Smooth muscle cell (in vitro differentiated cells): Measurements from ENCODE around the gene MED22. TPM values are rescaled to one million over a fixed set of nuclear protein-coding genes. Genes with fewer than 3 reads are reported as not detected.

Experiments
- DNase-seq: peaks from one replicate; lab custom pipeline; 2025; ENCODE audit not compliant: unreplicated experiment; lab: John Stamatoyannopoulos, UW
- H2AFZ ChIP-seq: fragments of 200-600 bp; sonication (generic); 2 replicates; pipeline ENCODE4 v1.6.0; 2016; ENCODE audit warnings: antibody characterized with exemption, low read depth, mild to moderate bottlenecking
- H3F3A ChIP-seq: fragments of 200-600 bp; sonication (generic); 2 replicates; pipeline ENCODE4 v1.6.0; 2017; ENCODE audit warnings: antibody characterized with exemption, low read depth
- H3K27ac ChIP-seq: fragments of 200-600 bp; sonication (generic); 2 replicates; pipeline ENCODE4 v1.5.1; 2016; ENCODE audit warnings: low read depth, mild to moderate bottlenecking
- H3K27me3 ChIP-seq: fragments of 200-600 bp; sonication (generic); 2 replicates; pipeline ENCODE4 v1.6.1; 2016; ENCODE audit warnings: low read depth, mild to moderate bottlenecking
- H3K36me3 ChIP-seq: fragments of 200-600 bp; sonication (generic); 2 replicates; pipeline ENCODE4 v1.5.1; 2016; ENCODE audit warnings: low read depth
- H3K4me1 ChIP-seq: fragments of 200-600 bp; sonication (generic); 2 replicates; pipeline ENCODE4 v1.5.1; 2016; ENCODE audit warnings: low read depth
- H3K4me2 ChIP-seq: fragments of 200-600 bp; sonication (generic); 2 replicates; pipeline ENCODE4 v1.6.0; 2016; ENCODE audit warnings: mild to moderate bottlenecking
- H3K4me3 ChIP-seq: fragments of 200-600 bp; sonication (generic); 2 replicates; pipeline ENCODE4 v1.5.1; 2016; ENCODE audit warnings: mild to moderate bottlenecking
- H3K79me2 ChIP-seq: fragments of 200-600 bp; sonication (generic); 2 replicates; pipeline ENCODE4 v1.6.0; 2016; ENCODE audit warnings: low read depth, mild to moderate bottlenecking
- H3K9ac ChIP-seq: fragments of 200-600 bp; sonication (generic); 2 replicates; pipeline ENCODE4 v1.6.0; 2016; ENCODE audit warnings: low read depth
- H3K9me3 ChIP-seq: fragments of 200-600 bp; sonication (generic); replicated peaks from 2 replicates; pipeline ENCODE4 v1.5.1; 2016; ENCODE audit warnings: low read depth
- H4K20me1 ChIP-seq: fragments of 200-600 bp; sonication (generic); 2 replicates; pipeline ENCODE4 v1.6.0; 2016; ENCODE audit warnings: low read depth
- CTCF ChIP-seq: fragments of 200-600 bp; sonication (generic); IDR thresholded peaks from 2 replicates; pipeline ENCODE4 v1.5.1; 2017; ENCODE audit warnings: borderline replicate concordance, mild to moderate bottlenecking, antibody characterized with exemption; ENCODE audit not compliant: insufficient read depth, poor library complexity, severe bottlenecking
- WGBS: methylation state at CpG from one replicate; pipeline ENCODE4 v1.1.7; 2016; ENCODE audit warnings: low lambda C conversion rate; 5-methylcytosine and 5-hydroxymethylcytosine counted together
- polyA plus RNA-seq: library from polyadenylated mRNA; unstranded; fragments of >200 nt; fragmentation: Nextera tagmentation; extraction: Ambion mirVana; gene quantifications from 2 replicates; pipeline ENCODE4 v1.2.1, GENCODE V29; 2016
- total RNA-seq: library from RNA; depleted of rRNA; stranded (reverse); fragments of >200 nt; gene quantifications from 2 replicates; pipeline ENCODE4 v1.2.3, GENCODE V29; 2014

MED22 gene
- total and polyA plus RNA-seq, 2 experiments from 2014 or later = 9.0 to 17.9 TPM

DNA sequence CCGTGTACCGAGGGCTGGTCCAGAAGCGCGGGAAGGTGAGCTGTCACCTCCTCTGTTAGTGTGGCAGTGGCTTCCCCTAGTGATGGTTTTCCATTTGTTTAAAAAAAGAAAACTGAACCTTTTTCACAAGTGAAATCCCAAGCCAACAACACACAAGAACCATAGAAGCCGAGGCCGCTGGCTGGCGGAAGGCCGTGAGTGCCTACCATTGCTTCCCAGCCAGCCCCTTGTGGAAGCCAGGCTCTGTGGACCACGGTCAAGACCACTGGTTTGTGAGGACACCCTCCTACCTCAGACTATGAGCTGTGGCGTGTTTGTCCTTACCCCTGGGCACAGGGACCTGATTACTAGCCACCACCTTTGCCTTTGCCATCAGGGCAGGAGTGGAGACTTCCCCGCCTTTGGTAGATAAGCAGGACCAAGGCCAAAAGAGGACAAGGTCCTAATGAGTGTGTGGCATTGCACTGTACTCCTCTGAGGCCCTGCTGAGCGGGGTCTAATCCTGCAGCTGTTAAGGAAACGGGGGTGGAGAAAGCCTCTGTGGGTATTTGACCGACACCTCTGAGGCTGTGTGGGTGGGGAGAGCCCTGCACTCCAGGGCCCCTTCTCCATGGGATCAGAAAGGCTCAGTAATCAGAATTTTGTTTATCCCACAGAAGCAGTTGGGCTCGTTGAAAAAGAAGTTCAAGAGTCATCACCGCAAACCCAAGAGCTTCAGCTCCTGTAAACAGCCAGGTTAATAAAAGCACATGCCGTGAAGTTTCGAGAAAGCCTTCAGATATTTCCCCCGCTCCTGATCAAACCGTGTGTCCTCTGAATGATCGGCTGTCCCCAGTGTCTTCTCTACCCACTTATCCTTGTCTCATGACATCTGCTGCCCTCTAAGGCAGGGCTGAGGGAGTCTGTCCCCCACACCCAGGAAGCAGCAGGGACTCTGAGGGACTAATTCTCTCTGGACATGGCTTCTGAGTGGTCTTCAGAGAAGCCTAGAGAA lies 12.8 kb upstream of the MED22 start:
- H4K20me1 ChIP-seq = peaks cover 88% of the 10 kb centered on the region

DNA sequence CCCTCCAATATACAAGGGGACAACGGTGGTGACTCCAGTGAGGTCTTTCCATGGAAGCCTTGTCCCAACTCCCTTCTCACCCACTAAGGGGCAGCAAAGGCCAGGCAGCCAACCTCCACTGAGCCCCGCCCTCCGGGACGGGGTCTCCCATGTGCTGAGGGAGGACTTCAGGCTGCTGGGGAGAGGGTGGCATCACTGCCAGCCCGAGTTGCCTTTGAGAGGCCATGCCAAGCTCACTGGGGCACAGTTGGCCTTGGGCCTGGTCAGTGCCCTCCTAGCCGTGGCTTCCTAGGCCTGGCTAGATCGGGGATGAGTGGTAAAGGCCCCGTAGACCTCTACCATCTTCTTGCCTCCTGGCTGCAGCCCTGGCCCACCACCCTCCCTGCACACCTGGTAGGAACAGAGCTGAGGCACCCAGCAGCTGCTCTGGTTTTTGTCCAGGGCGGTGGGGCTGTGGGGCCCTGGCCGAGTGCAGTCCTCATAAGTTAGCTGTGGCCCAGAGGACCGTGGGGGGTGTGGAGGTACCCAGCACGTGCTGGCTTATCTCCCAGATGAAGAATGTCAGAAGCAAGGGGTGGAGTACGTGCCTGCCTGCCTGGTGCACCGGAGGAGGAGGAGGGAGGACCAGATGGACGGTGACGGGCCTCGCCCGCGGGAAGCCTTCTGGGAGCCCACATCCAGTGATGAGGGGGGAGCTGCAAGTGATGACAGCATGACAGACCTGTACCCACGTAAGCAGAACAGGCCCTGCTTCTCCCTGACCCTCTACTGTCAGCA lies 11.7 kb upstream of the MED22 start:
- no peak overlapping the region for H3K4me2 ChIP-seq
- peak overlapping the region; percentile 55 for H3K27ac ChIP-seq
- peaks cover 12% of the 10 kb centered on the region for H3K4me1 ChIP-seq
- TF ChIP-seq CTCF = peak; percentile 15
- DNase-seq = no peak
- peaks cover 26% of the 10 kb centered on the region for H3K79me2 ChIP-seq
- H3K36me3 ChIP-seq = peaks cover 4% of the 10 kb centered on the region
- H4K20me1 ChIP-seq = peaks cover 79% of the 10 kb centered on the region
- 81% methylated on average over 20 of the region's 20 CpGs for WGBS
- no peaks in the 10 kb centered on the region for H3K27me3 ChIP-seq
- H3K4me3 ChIP-seq = no peak overlapping the region
- no peak overlapping the region for H2AFZ ChIP-seq
- H3F3A ChIP-seq = peaks cover 31% of the 10 kb centered on the region
- H3K9me3 ChIP-seq = no peaks in the 10 kb centered on the region
- H3K9ac ChIP-seq = no peak overlapping the region

More for the DNA sequence above, 12.8 kb upstream of the MED22 start:
- no peak overlapping the region for H2AFZ ChIP-seq
- DNase-seq = no peak
- H3K4me1 ChIP-seq = peaks cover 5% of the 10 kb centered on the region
- peaks cover 40% of the 10 kb centered on the region for H3F3A ChIP-seq
- no peak for TF ChIP-seq CTCF
- H3K79me2 ChIP-seq = peaks cover 22% of the 10 kb centered on the region
- peak overlapping the region; percentile 55 for H3K27ac ChIP-seq
- WGBS = 66% methylated on average over 21 of the region's 21 CpGs
- H3K4me2 ChIP-seq = no peak overlapping the region
- H3K36me3 ChIP-seq = peaks cover 11% of the 10 kb centered on the region
- H3K27me3 ChIP-seq = no peaks in the 10 kb centered on the region
- H3K9ac ChIP-seq = no peak overlapping the region
- H3K4me3 ChIP-seq = no peak overlapping the region
- H3K9me3 ChIP-seq = no peaks in the 10 kb centered on the region

DNA sequence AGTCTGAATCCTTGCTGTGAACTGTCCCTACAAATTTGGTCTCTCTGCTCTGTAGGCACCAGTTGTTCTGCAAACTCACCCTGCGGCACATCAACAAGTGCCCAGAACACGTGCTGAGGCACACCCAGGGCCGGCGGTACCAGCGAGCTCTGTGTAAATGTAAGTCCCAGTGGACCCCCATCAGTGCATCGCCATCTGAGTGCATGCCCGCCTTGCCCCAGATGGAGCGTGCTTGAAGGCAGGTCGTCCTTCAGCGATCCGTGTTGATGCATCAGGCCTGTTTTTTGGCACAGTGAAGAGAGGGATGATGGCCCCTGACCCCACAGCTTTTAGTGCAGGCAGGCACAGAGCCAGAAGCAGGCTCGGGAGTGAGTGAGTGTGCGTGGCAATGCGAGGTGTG lies 9.7 kb upstream of the MED22 start:
- Histone ChIP-seq H4K20me1 (peaks cover 65% of the 10 kb centered on the region), H3K36me3 (peaks cover 4% of the 10 kb centered on the region), H3K9me3 (no peaks in the 10 kb centered on the region), H3K4me2 (peak overlapping the region; percentile 96), H3K4me1 (peaks cover 12% of the 10 kb centered on the region), H2AFZ (no peak overlapping the region), H3K27me3 (no peaks in the 10 kb centered on the region), H3F3A (peaks cover 41% of the 10 kb centered on the region), H3K4me3 (no peak overlapping the region), H3K9ac (no peak overlapping the region), H3K27ac (no peak overlapping the region), H3K79me2 (peaks cover 23% of the 10 kb centered on the region)
- 95% methylated on average over 14 of the region's 14 CpGs for WGBS
- DNase-seq = no peak
- TF ChIP-seq CTCF = no peak
